GM10266 (cell line): Measurements from ENCODE around the gene WASF2.

Source experiments
- DNase-seq: peaks from one replicate; pipeline ENCODE4 v3.0.0; 2012; ENCODE audit errors: extremely low spot score
- TF ChIP-seq, protein P1 (sequence below): IDR thresholded peaks from 2 replicates; pipeline ENCODE4 v1.5.1; 2012; ENCODE audit warnings: mild to moderate bottlenecking, low read depth; ENCODE audit not compliant: control insufficient read depth, insufficient read depth; ENCODE audit errors: missing control alignments

Gene WASF2

DNA sequence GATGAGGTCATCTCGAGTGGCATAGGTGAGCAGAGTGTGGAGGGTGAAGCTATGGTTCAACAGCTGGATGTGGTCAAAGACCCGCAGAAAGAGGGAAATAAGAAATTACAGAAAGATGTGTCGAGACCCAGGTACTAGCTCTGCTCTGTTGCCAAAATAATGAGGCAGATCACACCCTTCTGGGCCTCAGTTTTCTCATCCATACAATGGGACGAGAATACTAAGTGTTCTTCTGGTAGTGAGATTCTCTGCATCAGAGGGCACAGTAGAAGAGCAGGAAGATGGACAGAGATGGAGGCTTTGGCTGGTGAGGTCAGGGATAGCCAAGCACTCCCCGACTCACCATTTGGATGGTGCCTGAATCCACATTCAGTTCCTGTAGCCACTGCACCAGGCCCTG, 134.3 kb downstream of the WASF2 start:
- TF ChIP-seq, protein P1, sequence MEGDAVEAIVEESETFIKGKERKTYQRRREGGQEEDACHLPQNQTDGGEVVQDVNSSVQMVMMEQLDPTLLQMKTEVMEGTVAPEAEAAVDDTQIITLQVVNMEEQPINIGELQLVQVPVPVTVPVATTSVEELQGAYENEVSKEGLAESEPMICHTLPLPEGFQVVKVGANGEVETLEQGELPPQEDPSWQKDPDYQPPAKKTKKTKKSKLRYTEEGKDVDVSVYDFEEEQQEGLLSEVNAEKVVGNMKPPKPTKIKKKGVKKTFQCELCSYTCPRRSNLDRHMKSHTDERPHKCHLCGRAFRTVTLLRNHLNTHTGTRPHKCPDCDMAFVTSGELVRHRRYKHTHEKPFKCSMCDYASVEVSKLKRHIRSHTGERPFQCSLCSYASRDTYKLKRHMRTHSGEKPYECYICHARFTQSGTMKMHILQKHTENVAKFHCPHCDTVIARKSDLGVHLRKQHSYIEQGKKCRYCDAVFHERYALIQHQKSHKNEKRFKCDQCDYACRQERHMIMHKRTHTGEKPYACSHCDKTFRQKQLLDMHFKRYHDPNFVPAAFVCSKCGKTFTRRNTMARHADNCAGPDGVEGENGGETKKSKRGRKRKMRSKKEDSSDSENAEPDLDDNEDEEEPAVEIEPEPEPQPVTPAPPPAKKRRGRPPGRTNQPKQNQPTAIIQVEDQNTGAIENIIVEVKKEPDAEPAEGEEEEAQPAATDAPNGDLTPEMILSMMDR: no peak
- DNase-seq: no peak
